Glutamatergic neuron (in vitro differentiated cells): Measurements from ENCODE around the gene IDI1. TPM values are rescaled to one million over a fixed set of nuclear protein-coding genes. Genes with fewer than 3 reads are reported as not detected.

Experiments
- DNase-seq: peaks from one replicate; pipeline ENCODE4 v3.0.0; 2022
- H3K27ac Mint-ChIP-seq: one replicate; pipeline ENCODE4 v1.8.0; 2020; ENCODE audit warnings: mild to moderate bottlenecking, mixed read lengths, inconsistent platforms; ENCODE audit not compliant: unreplicated experiment
- H3K27me3 Mint-ChIP-seq: one replicate; pipeline ENCODE4 v1.8.0; 2020; ENCODE audit warnings: mild to moderate bottlenecking, moderate library complexity, mixed read lengths, inconsistent platforms; ENCODE audit not compliant: unreplicated experiment
- H3K36me3 Mint-ChIP-seq: one replicate; pipeline ENCODE4 v1.8.0; 2020; ENCODE audit warnings: mild to moderate bottlenecking, mixed read lengths, inconsistent platforms; ENCODE audit not compliant: unreplicated experiment
- H3K4me1 Mint-ChIP-seq: one replicate; pipeline ENCODE4 v1.8.0; 2020; ENCODE audit warnings: mild to moderate bottlenecking, low read depth, mixed read lengths, inconsistent platforms; ENCODE audit not compliant: unreplicated experiment
- H3K4me3 Mint-ChIP-seq: one replicate; pipeline ENCODE4 v1.8.0; 2020; ENCODE audit warnings: mild to moderate bottlenecking, mixed read lengths, inconsistent platforms; ENCODE audit not compliant: unreplicated experiment
- H3K9me3 Mint-ChIP-seq: one replicate; pipeline ENCODE4 v1.8.0; 2020; ENCODE audit warnings: mild to moderate bottlenecking, moderate library complexity, mixed read lengths, inconsistent platforms; ENCODE audit not compliant: unreplicated experiment
- CTCF ChIP-seq: fragments of 200-600 bp; sonication (generic); IDR thresholded peaks from one replicate; pipeline ENCODE4 v1.5.0; 2021; ENCODE audit not compliant: partially characterized antibody, unreplicated experiment
- total RNA-seq: library from RNA; stranded (reverse); fragmentation: NEBNext Ultra II Directional; extraction: Animal tissue kit (Norgen Biotek cat#: 25700); gene quantifications from one replicate; pipeline ENCODE4 v1.2.1, GENCODE V29; 2021; ENCODE audit not compliant: unreplicated experiment

IDI1 gene
- total RNA-seq, 1 donor from 2014 or later: 103 TPM

GRCh38 chr10:992467-992866 is 56.5 kb downstream of the IDI1 start:
- Mint-ChIP-seq H3K9me3 (peaks cover 3% of the 10 kb centered on the region), H3K36me3 (no peaks in the 10 kb centered on the region)

GRCh38 chr10:990808-991207 is 58.1 kb downstream of the IDI1 start:
- Mint-ChIP-seq H3K9me3 (peaks cover 3% of the 10 kb centered on the region), H3K4me1 (peaks cover 1% of the 10 kb centered on the region), H3K27me3 (peaks cover 5% of the 10 kb centered on the region), H3K27ac (no peak overlapping the region), H3K36me3 (no peaks in the 10 kb centered on the region), H3K4me3 (no peak overlapping the region)
- no peak for TF ChIP-seq CTCF
- DNase-seq: no peak

More at GRCh38 chr10:992467-992866, 56.5 kb downstream of the IDI1 start:
- no peak for TF ChIP-seq CTCF
- no peak for DNase-seq
- peaks cover 1% of the 10 kb centered on the region for H3K4me1 Mint-ChIP-seq
- peaks cover 5% of the 10 kb centered on the region for H3K27me3 Mint-ChIP-seq
- no peak overlapping the region for H3K27ac Mint-ChIP-seq
- no peak overlapping the region for H3K4me3 Mint-ChIP-seq

Other genes starting within 250 kb of the IDI1 start
- gene LARP4B, start 117.4 kb downstream of the IDI1 start, total RNA-seq: 65.6 TPM
- 45.4 TPM for gene GTPBP4, start 60.7 kb downstream of the IDI1 start, total RNA-seq
- gene IDI2, start 23.3 kb downstream of the IDI1 start, total RNA-seq: not detected
- gene WDR37, start 7.3 kb upstream of the IDI1 start, total RNA-seq: 27.8 TPM